HG03520 (cell line): ENCODE results near the gene G3BP1.
"Not testable (repeated sequence)": the region's sequence is repeated elsewhere in the genome, so short reads cannot be mapped to it uniquely, and the experiment has no call there.

Experiments used
- ATAC-seq: cut with Tn5 transposase; IDR thresholded peaks from one replicate; pipeline ENCODE4 v1.9.1; 2021; ENCODE audit warnings: mild to moderate bottlenecking, moderate library complexity; ENCODE audit not compliant: unreplicated experiment

Gene G3BP1

DNA sequence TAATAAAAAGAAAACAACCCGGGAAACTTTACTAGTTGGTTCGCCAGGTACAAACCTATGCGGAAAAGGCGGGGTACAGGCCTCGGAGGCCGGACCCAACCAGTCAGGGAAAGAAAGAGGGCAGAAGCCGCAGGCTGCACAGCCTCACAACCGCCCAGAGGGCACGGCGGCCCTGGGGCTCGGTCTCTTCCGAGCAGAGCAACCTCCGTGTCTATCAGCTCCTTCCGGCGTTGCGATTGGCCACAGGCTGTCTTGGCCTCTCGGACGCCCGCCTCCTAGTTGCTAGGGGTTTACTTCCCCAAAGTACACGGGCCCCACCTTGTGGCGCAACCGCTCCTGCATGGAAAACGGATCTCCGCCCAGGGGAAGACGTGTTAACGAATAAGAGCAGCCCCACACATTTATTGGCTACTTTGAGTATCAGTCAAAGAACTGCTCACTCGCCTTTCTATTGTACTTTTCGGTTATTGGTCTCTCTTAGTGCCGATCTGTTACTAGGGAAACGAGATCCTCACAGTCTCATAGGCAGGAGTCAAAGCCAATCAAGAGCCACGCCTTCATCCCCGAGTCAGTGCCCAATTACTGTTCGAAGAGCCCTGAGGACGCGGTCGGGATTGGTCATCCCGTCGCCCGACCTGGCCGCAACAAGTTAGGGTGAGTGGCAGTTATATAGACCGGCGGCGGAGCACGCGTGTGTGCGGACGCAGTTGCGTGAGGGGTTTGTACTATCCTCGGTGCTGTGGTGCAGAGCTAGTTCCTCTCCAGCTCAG is at the start of gene G3BP1:
TSS of gene G3BP1 (plus strand) at position 696 of the 770 bp plus-strand sequence. CDS start 14,667 bp downstream, outside the sequence.
- ATAC-seq = peak; percentile 80

GRCh38 chr5:151722546-151722945 is 49.2 kb upstream of the G3BP1 start:
- no peak for ATAC-seq

GRCh38 chr5:151724360-151724759 is 47.4 kb upstream of the G3BP1 start:
- ATAC-seq = no peak

DNA sequence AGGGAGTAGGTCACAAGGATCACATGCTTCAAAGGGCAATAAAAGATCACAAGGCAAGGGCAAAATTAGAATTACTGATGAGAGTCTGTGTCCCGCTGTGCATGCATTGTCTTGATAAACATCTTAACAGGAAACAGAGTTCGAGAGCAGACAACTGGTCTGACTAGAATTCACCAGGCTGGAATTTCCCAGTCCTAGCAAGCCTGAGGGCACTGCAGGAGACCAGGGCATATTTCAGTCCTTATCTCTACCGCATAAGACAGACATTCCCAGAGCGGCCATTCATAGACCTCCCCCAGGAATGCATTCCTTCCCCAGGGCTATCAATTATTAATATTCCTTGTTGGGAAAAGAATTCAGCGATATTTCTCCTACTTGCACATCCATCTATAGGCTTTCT is 42.2 kb upstream of the G3BP1 start:
- ATAC-seq = not testable (repeated sequence)

DNA sequence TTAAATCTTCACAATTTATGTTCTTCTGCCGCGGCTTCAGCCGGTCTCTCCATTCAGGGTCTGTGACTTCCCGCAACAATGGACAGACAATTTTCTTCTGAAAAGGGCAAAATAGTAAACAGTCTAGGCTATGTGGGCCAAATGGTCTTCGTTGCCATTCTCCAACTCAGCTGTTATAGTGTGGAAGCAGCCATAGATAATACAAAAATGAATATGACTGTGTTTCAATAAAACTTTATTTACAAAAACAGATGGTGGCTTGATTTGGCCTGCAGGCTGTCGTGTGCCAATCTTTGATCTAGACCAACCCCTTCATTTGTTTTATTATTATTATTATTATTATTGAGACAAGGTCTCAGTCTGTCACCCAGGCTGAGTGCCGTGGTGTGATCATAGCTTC is 41.4 kb upstream of the G3BP1 start:
- no peak for ATAC-seq

- no peak for ATAC-seq
Measured at GRCh38 chr5:151733358-151734063, 38.2 kb upstream of the G3BP1 start.

GRCh38 chr5:151734064-151734408 is 37.7 kb upstream of the G3BP1 start:
- no peak for ATAC-seq

DNA sequence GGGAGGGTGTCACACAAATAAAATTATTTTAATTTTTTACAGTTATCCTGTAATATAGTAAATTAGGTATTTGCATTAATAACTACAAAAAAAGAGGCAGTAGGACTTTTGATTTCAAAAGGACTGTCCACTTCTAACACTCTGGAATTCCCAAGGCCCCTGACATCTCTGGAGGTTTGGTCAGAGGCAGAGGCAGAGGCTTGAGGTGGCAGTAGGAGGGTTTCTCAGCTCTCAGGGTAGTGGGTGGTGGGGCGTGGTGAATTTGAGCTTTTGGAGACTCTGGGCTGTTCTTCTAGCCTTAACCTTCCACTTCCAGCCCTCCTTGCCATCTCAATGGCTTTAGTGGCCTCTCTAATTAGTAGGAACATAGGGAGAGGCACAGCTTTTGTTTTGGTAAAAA is 36.1 kb upstream of the G3BP1 start:
- ATAC-seq = no peak

DNA sequence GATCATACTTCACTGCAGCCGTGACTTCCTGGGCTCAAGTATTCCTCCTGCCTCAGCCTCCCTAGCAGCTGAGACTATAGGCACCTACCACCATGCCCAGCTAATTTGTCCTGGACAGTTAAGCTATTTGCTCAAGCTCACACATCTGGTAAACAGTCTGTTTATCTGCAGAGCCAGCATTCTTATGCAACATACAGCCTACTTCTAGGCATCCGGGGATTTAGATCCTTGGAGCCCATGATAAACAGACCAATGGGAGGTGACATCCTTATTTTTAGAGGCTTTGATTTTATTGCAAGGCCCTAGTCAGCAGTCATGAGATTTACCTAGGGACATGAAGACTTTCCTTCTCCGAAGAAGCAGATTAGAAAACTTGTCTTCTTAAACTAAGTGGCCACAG is 34.3 kb upstream of the G3BP1 start:
- no peak for ATAC-seq

- no peak for ATAC-seq
Measured at GRCh38 chr5:151738125-151738848, 33.5 kb upstream of the G3BP1 start.

- no peak for ATAC-seq
Measured at GRCh38 chr5:151739395-151739794, 32.4 kb upstream of the G3BP1 start.

- ATAC-seq = no peak
Measured at GRCh38 chr5:151739939-151740335, 31.8 kb upstream of the G3BP1 start.

- peak; percentile 55 for ATAC-seq
Measured at GRCh38 chr5:151740336-151740942, 31.3 kb upstream of the G3BP1 start.

DNA sequence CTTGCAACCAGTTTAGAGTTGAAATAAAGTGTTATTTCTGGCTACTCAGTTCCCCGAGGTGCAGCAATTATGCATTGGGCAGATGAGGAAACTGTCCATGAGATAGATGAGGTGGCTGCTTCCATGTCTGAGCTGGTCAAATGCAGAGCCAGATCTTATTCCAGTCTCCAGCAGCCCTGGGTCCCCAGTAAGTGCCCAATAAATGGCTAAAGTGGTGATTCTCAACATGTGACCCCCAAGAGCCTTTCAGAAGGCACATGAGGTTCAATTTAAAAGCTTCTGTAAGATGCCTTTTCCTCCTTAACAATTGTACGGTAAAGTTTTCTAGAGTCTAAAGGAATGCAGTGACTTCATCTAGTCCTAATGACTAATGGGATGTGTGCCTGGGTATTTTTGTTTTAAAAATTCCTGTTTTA is 30.8 kb upstream of the G3BP1 start:
- ATAC-seq = peak; percentile 8

GRCh38 chr5:151741678-151742423 is 29.9 kb upstream of the G3BP1 start:
- no peak for ATAC-seq

DNA sequence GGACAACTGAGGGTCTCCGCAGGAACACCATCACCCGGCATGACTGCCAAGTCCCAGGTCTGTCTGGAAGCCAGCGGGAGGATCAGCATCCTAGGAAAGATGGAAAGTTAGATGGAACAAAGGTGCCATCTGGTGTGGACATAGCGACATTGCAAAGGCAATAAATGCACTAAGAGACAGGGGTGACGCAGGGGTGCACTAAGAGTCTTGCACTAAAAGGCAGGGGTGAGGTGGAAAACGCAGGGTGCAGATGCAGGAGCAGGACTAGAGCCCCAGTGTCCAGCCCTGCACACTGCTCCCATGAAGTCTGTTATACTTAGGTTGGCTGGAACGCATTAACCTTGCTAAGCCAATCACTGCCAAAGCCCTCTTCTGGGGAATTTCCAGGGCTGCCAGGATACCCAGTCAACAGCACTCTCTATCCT is 28.9 kb upstream of the G3BP1 start:
- ATAC-seq = no peak

DNA sequence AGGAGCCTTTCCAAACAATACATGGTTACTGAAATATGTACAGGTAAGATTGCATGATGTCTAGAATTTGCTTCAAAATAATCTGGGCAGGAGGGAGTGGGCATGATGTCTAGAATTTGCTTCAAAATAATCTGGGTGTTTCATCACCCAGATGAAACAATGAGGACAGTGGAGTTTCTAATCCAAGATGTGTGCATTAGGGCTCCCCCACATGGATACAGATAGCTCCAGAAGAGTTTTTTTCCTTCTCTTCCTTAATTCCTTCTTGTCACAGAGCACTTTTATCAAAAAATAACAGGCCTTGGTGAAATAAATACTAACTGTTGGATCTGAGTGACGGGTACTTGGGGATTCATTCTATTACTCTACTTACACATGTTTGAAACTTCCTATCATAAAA is 28.2 kb upstream of the G3BP1 start:
- ATAC-seq = no peak

DNA sequence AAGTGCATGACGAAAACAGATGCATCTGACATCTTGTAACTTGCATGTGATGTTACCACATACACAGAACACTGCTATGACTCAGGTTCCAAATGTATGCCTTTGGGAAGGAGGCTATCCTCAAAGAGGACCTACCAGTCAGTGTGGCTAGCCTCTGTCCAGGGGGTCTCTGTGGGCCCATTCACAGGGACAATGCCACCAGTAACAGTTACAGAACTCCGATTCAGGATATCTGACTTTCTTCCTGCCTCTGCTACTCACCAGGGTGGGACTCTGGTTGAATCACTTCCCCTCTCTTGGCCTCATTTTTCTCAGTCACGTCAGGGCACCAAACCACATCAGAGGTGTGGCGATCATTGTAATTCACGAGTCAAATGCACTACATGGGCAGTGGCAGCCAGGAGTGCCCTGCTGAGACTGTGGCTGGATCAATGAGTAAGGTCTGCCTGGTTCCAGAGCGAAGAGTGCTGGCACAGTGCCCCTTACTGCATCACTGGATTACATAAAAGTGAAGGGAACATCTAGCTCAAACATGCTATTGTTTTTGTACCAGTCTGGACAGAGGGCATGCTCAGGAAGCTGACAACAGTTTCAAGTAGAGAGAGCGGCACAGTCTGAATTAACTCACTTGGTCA is 26.6 kb upstream of the G3BP1 start:
- ATAC-seq = peak; percentile 54

DNA sequence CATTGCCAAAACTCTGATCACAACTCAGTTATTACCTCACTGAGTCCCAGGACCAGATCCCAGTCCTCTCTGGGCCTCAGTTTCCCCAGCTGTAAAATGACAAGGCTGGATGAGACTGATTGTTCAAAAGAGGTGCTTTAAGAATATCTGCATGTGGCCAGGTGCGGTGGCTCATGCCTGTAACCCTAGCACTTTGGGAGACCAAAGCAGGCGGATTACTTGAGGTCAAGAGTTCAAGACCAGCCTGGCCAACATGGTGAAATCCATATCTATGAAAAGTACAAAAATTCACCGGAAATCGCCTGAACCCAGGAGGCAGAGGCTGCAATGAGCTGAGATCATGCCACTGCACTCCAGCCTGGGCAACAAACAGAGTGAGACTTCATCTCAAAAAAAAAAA is 21.6 kb upstream of the G3BP1 start:
- ATAC-seq = no peak

DNA sequence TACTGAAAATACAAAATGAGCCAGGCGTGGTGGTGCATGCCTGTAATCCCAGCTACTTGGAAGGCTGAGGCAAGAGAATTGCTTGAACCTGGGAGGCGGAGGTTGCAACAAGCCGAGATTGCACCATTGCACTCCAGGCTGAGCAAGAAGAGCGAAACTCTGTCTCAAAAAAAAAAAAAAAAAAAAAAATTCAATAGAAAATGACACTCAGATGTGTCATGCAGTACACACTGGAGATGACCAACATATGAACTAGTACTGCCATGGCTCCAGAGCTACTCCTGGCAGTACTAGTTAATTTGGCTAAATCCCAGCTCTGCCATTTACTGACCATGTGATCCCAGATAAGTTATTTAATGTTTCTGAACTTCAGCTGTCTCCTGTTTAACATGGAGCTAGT is 20.7 kb upstream of the G3BP1 start:
- no peak for ATAC-seq
